Measurements from ENCODE around the gene CD300C. TPM values are rescaled to one million over a fixed set of nuclear protein-coding genes. Genes with fewer than 3 reads are reported as not detected.

Gene CD300C
- total RNA-seq, 2 donors from 2014 or later, result 0.37 to 1.2 TPM

DNA sequence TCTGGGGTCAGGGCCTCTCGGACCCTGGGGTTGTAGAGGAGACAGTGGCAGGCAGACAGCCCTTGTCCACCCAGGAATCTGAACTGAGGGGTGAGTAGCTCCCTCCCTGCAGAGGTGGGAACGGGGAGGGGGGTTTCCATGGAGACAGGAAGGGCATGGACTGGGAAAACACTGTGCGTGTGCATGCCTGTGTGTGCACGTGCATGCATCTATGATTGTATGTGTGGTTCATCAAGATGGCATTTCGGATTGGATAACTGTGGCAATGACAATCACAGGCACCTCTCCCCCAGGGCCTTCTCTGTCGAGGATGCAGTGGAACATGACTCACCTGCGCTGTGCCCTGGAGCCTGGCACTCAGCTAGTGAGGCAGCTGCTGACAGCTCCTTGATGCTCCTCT, 6.1 kb upstream of the CD300C start:
- no peak for ATAC-seq
- H3K9me3 ChIP-seq (ENCODE audit: control insufficient read depth, low read length, poor library complexity, severe bottlenecking), result no peaks in the 10 kb centered on the region
- Mint-ChIP-seq H3K4me3 (no peak overlapping the region), H3K27ac (no peak overlapping the region), H3K36me3 (ENCODE audit: low read depth) (peaks cover 4% of the 10 kb centered on the region), H3K27me3 (peaks cover 49% of the 10 kb centered on the region), H3K4me1 (peaks cover 8% of the 10 kb centered on the region)
- no peak for DNase-seq

DNA sequence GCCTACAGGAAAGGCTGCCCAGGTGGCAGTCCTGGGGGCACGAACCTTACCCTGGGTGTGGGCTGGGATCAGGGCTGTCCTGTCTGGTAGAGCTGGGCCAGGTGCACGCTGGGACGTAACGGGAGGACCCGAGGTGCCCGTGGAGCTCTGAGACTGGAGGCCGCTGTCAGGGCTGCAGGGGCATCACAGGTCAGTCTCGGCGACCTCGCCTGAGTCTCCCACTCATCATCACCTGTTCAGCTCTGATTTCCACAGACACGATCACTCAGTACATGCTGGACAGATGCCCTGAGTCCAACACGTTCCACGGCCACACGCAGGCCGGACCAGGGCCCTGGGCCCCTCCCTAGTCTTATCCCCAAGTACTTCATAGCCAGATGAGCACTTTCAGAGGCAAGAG, 4.7 kb upstream of the CD300C start:
- Mint-ChIP-seq H3K27me3 (peaks cover 49% of the 10 kb centered on the region), H3K4me1 (peaks cover 8% of the 10 kb centered on the region), H3K4me3 (no peak overlapping the region), H3K27ac (no peak overlapping the region), H3K36me3 (ENCODE audit: low read depth) (no peaks in the 10 kb centered on the region)
- ATAC-seq, result no peak
- no peaks in the 10 kb centered on the region for H3K9me3 ChIP-seq (ENCODE audit: control insufficient read depth, low read length, poor library complexity, severe bottlenecking)
- no peak for DNase-seq

DNA sequence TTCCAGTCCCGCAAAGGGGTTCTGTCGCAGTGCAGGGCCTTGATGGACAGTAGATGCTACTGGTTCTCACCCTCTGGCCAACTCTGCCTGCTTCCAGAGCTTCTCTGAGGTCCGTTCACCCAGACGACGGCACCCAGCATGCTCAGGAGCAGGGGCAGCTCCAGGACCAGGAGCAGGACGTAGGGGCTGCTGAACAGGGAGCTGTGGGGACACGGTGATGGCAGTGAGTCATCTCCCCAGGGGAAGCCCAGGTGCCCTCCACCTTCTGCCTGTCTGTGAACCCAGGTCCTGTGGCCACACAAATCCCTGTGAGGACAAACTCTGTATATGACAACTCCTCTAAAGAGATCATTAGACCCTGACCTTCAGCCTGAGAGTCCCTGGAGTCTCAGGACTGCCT, 3.4 kb upstream of the CD300C start:
- Mint-ChIP-seq H3K27ac (no peak overlapping the region), H3K4me3 (no peak overlapping the region), H3K4me1 (peaks cover 10% of the 10 kb centered on the region), H3K36me3 (ENCODE audit: low read depth) (no peaks in the 10 kb centered on the region), H3K27me3 (peaks cover 49% of the 10 kb centered on the region)
- DNase-seq (no peak), ATAC-seq (no peak)
- no peaks in the 10 kb centered on the region for H3K9me3 ChIP-seq (ENCODE audit: control insufficient read depth, low read length, poor library complexity, severe bottlenecking)

DNA sequence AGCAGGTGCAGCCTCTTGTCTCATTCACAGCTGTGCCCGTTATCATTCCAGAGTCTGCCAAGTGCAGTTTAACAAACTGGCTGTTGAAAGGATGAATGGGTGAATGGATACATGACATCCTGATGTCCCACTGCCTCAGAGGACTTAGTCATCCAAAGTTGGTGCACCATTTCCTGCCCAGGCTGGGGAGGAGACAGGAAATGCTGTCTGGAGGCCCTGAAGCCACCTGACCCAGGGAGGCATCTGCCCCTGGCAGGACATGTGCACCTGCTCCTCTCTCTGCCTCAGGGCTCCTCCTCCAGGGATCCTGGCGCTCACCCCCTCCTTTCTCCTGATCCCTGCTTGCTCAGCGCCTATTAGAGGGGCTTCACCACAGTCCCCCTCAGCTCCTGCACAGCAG, 1.8 kb upstream of the CD300C start:
- peaks cover 10% of the 10 kb centered on the region for H3K4me1 Mint-ChIP-seq
- no peak overlapping the region for H3K4me3 Mint-ChIP-seq
- DNase-seq (no peak), ATAC-seq (no peak)
- H3K9me3 ChIP-seq (ENCODE audit: control insufficient read depth, low read length, poor library complexity, severe bottlenecking), result no peaks in the 10 kb centered on the region
- H3K36me3 Mint-ChIP-seq (ENCODE audit: low read depth), result no peaks in the 10 kb centered on the region
- H3K27ac Mint-ChIP-seq, result peak overlapping the region; percentile 41
- peaks cover 50% of the 10 kb centered on the region for H3K27me3 Mint-ChIP-seq

DNA sequence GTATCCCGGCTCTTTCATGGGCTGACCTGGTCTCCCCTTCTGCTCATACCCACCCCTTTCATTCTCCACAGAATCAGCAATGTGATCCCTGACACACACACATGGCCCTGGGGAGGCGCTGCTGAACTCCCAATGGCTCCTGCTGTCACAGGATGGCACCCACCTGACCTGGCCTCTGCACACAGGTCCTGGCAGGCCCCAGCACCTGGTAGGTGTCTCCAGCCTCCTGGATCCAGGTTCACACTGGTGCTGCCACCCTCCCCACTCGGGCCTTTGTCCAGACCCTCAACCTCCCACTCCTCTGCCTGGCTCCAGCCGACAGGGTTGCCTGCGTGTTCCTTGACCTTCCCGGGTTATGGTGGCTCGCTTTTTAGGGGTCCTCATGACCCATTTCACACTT, 1.3 kb upstream of the CD300C start:
- H3K9me3 ChIP-seq (ENCODE audit: control insufficient read depth, low read length, poor library complexity, severe bottlenecking), result no peaks in the 10 kb centered on the region
- Mint-ChIP-seq H3K27ac (peak overlapping the region; percentile 41), H3K4me1 (peaks cover 12% of the 10 kb centered on the region), H3K4me3 (no peak overlapping the region), H3K36me3 (ENCODE audit: low read depth) (no peaks in the 10 kb centered on the region), H3K27me3 (peaks cover 50% of the 10 kb centered on the region)
- no peak for ATAC-seq
- no peak for DNase-seq

DNA sequence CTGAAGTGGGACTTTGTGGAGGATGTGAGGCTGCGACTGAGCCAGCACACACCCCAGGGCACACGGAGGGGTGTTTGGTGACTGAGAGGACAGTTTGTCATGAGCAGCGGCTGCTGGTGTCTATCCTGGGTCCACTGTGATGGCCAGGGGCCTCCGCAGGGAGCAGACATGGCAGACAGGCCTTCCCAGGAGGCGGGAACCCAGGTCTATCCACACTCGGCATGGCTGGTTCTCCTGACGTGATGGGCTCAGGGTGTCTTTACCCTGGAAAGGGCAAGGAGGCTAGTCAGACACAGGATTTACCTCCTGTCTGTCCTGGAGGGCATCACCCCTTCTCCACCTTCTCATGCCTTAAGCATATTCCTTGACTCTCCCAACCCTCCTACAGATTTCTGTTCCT, 671 bp upstream of the CD300C start:
- H3K9me3 ChIP-seq (ENCODE audit: control insufficient read depth, low read length, poor library complexity, severe bottlenecking), result no peaks in the 10 kb centered on the region
- ATAC-seq (no peak), DNase-seq (no peak)
- H3K36me3 Mint-ChIP-seq (ENCODE audit: low read depth), result no peaks in the 10 kb centered on the region
- peaks cover 12% of the 10 kb centered on the region for H3K4me1 Mint-ChIP-seq
- H3K27me3 Mint-ChIP-seq, result peaks cover 50% of the 10 kb centered on the region
- H3K27ac Mint-ChIP-seq, result no peak overlapping the region
- H3K4me3 Mint-ChIP-seq, result no peak overlapping the region

DNA sequence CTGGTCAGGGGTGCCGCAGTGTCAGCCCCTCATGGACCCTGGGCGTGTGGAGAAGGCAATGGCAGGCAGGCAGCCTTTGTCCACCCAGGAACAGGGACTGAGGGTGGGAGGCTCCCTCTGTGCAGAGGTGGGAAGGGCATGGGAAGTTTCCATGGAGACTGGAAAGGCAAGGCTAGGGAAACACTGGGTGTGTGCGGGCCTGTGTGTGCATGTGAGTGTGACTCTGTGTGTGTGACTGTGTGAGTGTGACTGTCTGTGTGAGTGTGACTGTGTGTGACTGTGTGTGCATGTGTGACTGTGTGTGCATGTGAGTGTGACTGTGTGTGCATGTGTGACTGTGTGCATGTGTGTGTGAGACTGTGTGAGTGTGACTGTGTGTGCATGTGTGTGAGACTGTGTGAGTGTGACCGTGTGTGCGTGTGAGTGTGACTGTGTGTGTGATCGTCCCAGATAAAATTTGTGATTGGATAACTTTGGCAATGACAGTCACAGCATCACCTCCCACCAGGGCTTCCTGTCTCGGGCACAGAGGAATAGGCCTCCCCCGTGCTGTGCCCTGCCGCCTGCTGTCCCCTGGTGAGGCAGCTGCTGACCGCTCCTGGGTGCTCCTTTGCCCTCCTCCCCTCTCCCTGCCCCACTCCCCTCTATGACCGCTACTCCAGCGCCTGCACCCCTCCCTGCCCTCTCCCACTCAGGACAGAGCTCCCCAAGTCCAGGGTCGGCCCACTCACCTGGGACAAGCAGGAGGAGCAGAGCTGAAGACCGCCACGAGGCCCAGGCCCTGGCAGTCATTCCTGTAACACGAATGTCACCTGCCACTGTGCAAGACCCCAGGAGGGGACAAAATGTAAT, 698 bp downstream of the CD300C start:
- no peak for ATAC-seq
- H3K27ac Mint-ChIP-seq, result no peak overlapping the region

DNA sequence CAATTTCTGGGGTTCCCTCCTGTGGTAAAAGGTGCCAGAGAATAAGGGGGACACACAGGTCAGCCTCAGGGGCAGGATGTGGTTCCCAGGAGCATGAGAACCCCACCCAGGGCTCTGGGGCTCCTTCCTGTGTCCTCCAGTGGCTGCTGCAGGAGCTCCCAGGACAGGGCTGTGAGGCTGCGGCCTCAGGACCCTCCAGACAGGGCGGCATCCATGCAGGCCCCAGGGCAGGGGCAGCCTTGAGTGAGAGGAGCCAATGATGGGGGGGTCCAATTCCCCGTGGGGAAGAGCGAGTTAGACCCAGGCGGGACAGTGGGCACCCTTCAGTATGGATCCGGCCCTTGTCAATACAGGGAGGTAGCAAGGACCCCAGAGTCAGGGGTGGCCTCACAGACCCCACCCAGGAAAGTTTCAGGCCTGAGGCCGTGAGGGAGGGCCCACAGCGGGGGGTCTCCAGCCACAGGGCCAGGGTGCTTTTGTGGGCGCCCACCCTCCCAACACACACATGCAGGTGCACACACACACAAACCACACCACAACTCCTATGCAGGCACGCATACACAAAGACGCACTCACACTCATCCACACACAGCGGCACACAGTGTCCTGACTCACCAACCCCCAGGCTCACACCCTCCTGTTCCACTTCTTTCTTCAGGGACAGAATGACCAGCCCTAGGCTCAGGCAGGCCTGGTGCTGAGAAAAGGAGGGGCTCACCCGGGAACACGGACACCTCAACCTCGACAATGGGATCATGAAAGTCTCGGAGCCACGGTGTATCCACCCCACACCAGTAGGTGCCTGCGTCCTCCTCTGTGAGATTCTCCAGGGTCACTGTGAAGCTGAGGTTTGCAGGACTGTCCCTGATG, 1.8 kb downstream of the CD300C start:
- Mint-ChIP-seq H3K27me3 (peaks cover 50% of the 10 kb centered on the region), H3K4me3 (no peak overlapping the region), H3K27ac (no peak overlapping the region), H3K4me1 (peaks cover 15% of the 10 kb centered on the region), H3K36me3 (ENCODE audit: low read depth) (no peaks in the 10 kb centered on the region)
- no peak for ATAC-seq
- H3K9me3 ChIP-seq (ENCODE audit: control insufficient read depth, low read length, poor library complexity, severe bottlenecking), result no peaks in the 10 kb centered on the region
- no peak for DNase-seq

More for the DNA sequence above, 698 bp downstream of the CD300C start:
- no peak overlapping the region for H3K4me3 Mint-ChIP-seq
- H3K36me3 Mint-ChIP-seq (ENCODE audit: low read depth), result no peaks in the 10 kb centered on the region
- DNase-seq, result no peak
- no peaks in the 10 kb centered on the region for H3K9me3 ChIP-seq (ENCODE audit: control insufficient read depth, low read length, poor library complexity, severe bottlenecking)
- H3K4me1 Mint-ChIP-seq, result peaks cover 12% of the 10 kb centered on the region
- H3K27me3 Mint-ChIP-seq, result peaks cover 48% of the 10 kb centered on the region

DNA sequence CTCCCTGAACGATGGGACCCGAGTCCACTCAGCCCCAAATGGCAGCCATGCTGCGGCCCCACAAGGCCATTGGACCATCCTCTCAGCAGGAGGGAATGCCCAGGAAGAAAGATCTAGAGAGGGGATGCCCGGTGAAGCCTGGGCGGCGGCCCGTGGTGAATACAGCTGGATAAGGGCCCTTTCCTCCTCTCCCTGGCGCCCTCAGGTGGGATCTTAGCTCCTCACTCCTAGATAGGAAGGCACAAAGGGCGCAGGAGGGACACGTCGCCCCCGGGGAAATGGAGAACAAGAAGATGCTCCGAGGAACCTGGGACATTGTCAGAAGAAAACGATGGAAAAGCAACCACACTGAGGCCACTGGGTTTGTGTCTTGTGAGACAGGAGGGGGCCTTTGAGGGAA, 2.5 kb downstream of the CD300C start:
- Mint-ChIP-seq H3K4me3 (no peak overlapping the region), H3K4me1 (peaks cover 17% of the 10 kb centered on the region), H3K36me3 (ENCODE audit: low read depth) (no peaks in the 10 kb centered on the region), H3K27ac (no peak overlapping the region), H3K27me3 (peaks cover 45% of the 10 kb centered on the region)
- H3K9me3 ChIP-seq (ENCODE audit: control insufficient read depth, low read length, poor library complexity, severe bottlenecking), result no peaks in the 10 kb centered on the region
- ATAC-seq (no peak), DNase-seq (no peak)

DNA sequence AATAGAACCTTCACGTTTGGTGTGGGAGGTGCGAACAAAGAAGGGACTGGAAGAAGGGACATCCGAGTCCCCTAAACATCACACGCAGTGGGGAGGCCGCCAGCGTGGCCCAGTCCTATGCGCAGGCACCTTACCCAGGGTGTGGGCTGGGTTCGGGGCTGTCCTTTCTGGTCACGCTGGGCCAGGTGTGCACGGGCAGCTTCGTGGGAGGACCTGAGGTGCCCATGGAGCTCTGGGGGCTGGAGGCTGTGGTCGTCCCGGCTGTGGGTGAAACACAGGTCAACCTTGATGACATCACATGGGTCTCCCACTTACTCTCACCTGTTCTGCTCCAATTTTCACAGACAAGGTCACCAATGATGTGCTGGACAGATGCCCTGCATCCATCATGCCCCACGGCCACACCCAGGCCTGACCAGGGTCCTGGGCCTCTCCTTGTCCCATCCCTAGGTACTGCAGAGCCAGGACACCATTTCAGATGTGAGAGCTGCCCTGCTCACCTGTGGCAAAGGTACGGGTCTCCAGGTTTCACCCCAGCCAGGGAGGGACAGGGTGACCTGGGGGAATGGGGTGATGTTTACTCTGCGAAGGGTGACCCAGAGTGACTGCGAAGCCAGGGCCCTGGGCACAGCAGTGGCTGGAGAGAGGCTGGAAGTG, 3.1 kb downstream of the CD300C start:
- Mint-ChIP-seq H3K36me3 (ENCODE audit: low read depth) (no peaks in the 10 kb centered on the region), H3K4me3 (no peak overlapping the region), H3K4me1 (peaks cover 12% of the 10 kb centered on the region), H3K27me3 (peaks cover 40% of the 10 kb centered on the region), H3K27ac (no peak overlapping the region)
- ATAC-seq (no peak), DNase-seq (no peak)
- H3K9me3 ChIP-seq (ENCODE audit: control insufficient read depth, low read length, poor library complexity, severe bottlenecking), result no peaks in the 10 kb centered on the region

DNA sequence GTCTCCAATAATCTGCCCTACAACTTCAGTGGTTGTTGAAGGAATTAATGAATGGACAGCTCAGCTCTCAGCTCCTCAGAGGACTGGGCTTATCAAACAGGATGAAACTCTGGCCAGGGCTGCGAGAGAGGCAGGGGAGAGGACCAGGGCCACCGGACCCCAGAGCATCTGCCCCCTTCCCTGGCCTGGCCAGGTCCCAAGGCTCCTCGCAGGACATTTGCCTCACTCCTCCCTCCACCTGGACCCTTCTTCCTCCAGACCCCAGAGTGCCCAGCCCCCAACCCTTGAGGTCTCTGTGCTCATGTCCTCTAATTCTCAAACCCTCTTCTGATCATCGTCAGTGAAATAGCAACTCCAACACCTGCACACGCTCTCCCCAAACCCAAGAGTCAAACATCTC, 3.7 kb downstream of the CD300C start:
- H3K9me3 ChIP-seq (ENCODE audit: control insufficient read depth, low read length, poor library complexity, severe bottlenecking), result no peaks in the 10 kb centered on the region
- Mint-ChIP-seq H3K36me3 (ENCODE audit: low read depth) (no peaks in the 10 kb centered on the region), H3K4me1 (peaks cover 9% of the 10 kb centered on the region), H3K27ac (no peak overlapping the region), H3K4me3 (no peak overlapping the region), H3K27me3 (peaks cover 35% of the 10 kb centered on the region)
- DNase-seq (no peak), ATAC-seq (no peak)

DNA sequence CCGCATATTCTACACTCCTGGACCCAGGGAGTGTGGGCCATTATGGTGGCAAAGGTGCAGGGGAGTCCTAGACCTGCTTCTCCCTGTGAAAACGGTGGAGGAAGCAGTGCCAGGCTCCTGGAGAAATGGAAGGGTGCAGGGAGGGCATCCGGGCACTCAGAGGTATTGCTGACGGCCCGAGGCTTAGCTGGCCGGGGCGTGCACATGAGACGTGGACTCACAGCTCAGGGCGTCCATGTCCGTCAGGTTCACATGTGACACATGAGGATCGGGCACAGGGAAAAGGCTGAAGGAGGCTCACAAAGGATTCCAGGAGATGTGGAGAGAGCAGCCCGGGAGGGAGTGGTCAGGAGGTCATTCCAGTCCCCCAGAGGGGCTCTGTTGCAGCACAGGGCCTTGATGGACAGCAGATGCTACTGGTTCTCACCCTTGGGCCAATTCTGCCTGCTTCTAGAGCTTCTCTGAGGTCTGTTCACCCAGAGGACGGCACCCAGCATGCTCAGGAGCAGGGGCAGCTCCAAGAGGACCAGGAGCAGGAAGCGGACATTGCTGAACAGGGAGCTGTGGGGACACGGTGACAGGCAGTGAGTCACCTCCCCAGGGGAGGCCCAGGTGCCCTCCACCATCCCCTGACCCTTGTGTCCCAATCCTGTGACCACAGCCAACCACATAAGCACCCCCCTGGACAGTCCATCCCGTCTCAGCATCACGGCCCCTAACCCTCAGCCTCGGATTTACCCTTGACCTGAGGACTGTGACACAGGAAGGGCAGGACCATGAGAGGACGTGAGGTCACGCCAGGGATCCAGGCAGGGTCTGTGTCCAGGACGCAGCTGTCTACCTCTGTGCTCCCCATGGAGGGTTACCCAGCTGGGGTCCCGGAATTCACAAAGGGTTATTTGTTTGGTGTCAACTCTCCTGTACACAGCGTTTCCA, 4.5 kb downstream of the CD300C start:
- DNase-seq, result no peak
- H3K4me3 Mint-ChIP-seq, result no peak overlapping the region
- ATAC-seq, result no peak
- H3K27ac Mint-ChIP-seq, result no peak overlapping the region
- no peaks in the 10 kb centered on the region for H3K9me3 ChIP-seq (ENCODE audit: control insufficient read depth, low read length, poor library complexity, severe bottlenecking)
- H3K36me3 Mint-ChIP-seq (ENCODE audit: low read depth), result peaks cover 4% of the 10 kb centered on the region
- peaks cover 43% of the 10 kb centered on the region for H3K27me3 Mint-ChIP-seq
- peaks cover 13% of the 10 kb centered on the region for H3K4me1 Mint-ChIP-seq

Measured in T-helper 17 cell (primary cell).